HL-60 (cell line): Measurements from ENCODE around the gene MCL1.

Source experiments
- DNase-seq, 2 experiments: peaks; one replicate each; pipeline ENCODE4 v3.0.0-alpha.2; 2010 to 2020; ENCODE audit warnings: low read depth in 1 of 2, low spot score in 1 of 2
- H3K27ac ChIP-seq: fragments of 250-450 bp; sonication (Bioruptor Pico); replicated peaks from 2 replicates; pipeline ENCODE4 v1.5.1; 2020; ENCODE audit warnings: mild to moderate bottlenecking, moderate library complexity
- H3K27me3 ChIP-seq: fragments of 250-450 bp; sonication (Bioruptor Pico); 2 replicates; pipeline ENCODE4 v1.5.1; 2021; ENCODE audit warnings: mild to moderate bottlenecking, moderate library complexity; ENCODE audit not compliant: insufficient read depth, poor library complexity, severe bottlenecking
- H3K4me3 ChIP-seq: replicated peaks from 2 replicates; pipeline ENCODE4 v1.5.1; 2011; ENCODE audit warnings: mild to moderate bottlenecking, control low read depth, low read length; ENCODE audit not compliant: insufficient read depth
- CTCF ChIP-seq: IDR thresholded peaks from one replicate; pipeline ENCODE4 v1.5.1; 2011; ENCODE audit warnings: low read length, control low read depth, inconsistent platforms; ENCODE audit not compliant: insufficient read depth
- GABPA ChIP-seq: IDR thresholded peaks from 2 replicates; pipeline ENCODE4 v1.6.1; 2012; ENCODE audit warnings: low read depth
- POLR2AphosphoS5 ChIP-seq: IDR thresholded peaks from 2 replicates; pipeline ENCODE4 v1.6.1; 2012; ENCODE audit warnings: low read depth
- REST ChIP-seq: IDR thresholded peaks from 2 replicates; pipeline ENCODE4 v1.6.1; 2012; ENCODE audit warnings: low read depth; ENCODE audit not compliant: insufficient replicate concordance
- SPI1 ChIP-seq: IDR thresholded peaks from 2 replicates; pipeline ENCODE4 v1.6.1; 2012; ENCODE audit warnings: low read depth, mild to moderate bottlenecking, borderline replicate concordance

MCL1 gene

GRCh38 chr1:150536836-150537731 lies 42.3 kb downstream of the MCL1 start:
- TF ChIP-seq POLR2AphosphoS5, result no peak
- no peak for TF ChIP-seq REST
- TF ChIP-seq CTCF, result no peak
- no peak for TF ChIP-seq SPI1
- no peak for TF ChIP-seq GABPA
- Histone ChIP-seq H3K27me3 (no peaks in the 10 kb centered on the region), H3K27ac (no peak overlapping the region), H3K4me3 (no peak overlapping the region)
- DNase-seq, result no peak

- no peak for DNase-seq
- no peak overlapping the region for H3K27ac ChIP-seq
- TF ChIP-seq REST, result no peak
- no peak for TF ChIP-seq CTCF
- no peak for TF ChIP-seq SPI1
- no peak for TF ChIP-seq POLR2AphosphoS5
- TF ChIP-seq GABPA, result no peak
- H3K27me3 ChIP-seq, result no peaks in the 10 kb centered on the region
- no peak overlapping the region for H3K4me3 ChIP-seq
Measured at GRCh38 chr1:150535511-150536287, 43.7 kb downstream of the MCL1 start.

- no peak for TF ChIP-seq REST
- no peak overlapping the region for H3K27ac ChIP-seq
- DNase-seq, result no peak
- no peak overlapping the region for H3K4me3 ChIP-seq
- no peaks in the 10 kb centered on the region for H3K27me3 ChIP-seq
Measured at GRCh38 chr1:150534002-150534401, 45.4 kb downstream of the MCL1 start.
